Measurements from ENCODE around the gene LRRC4. TPM values are rescaled to one million over a fixed set of nuclear protein-coding genes. Genes with fewer than 3 reads are reported as not detected.

Gene LRRC4
- total RNA-seq, 1 experiment from 2014 or later, result 10.4 TPM

GRCh38 chr7:128027485-128027980 is 3.7 kb downstream of the LRRC4 start:
- Histone ChIP-seq H2BK12ac (ENCODE audit: insufficient read length, low read depth, low read length) (no peak overlapping the region), H3T11ph (ENCODE audit: low read length) (no peak overlapping the region), H3K18ac (ENCODE audit: insufficient read length, low read depth, low read length) (no peak overlapping the region), H4K5ac (ENCODE audit: insufficient read length, low read depth, low read length) (no peak overlapping the region), H2AK5ac (ENCODE audit: insufficient read length, low read length) (no peak overlapping the region), H4K8ac (replicated peaks; ENCODE audit: insufficient read length, low read depth, low read length) (no peak overlapping the region), H3K9me3 (ENCODE audit: control insufficient read depth, low read depth, low read length) (no peaks in the 10 kb centered on the region), H3K27ac (ENCODE audit: insufficient read length, low read depth, low read length) (no peak overlapping the region), H4K91ac (ENCODE audit: insufficient read length, low read depth, low read length) (no peak overlapping the region), H3K4me1 (ENCODE audit: insufficient read depth, low read length) (peaks cover 6% of the 10 kb centered on the region; the same call in 1 of the 2 replicates), H3K23ac (ENCODE audit: insufficient read length, low read depth, low read length) (no peak overlapping the region), H2BK120ac (ENCODE audit: low read depth, low read length, poor library complexity, severe bottlenecking) (no peak overlapping the region), H2BK20ac (ENCODE audit: low read depth, low read length, poor library complexity, severe bottlenecking) (no peak overlapping the region), H2BK5ac (ENCODE audit: insufficient read length, low read length) (no peak overlapping the region), H3K27me3 (ENCODE audit: insufficient read depth, low read length) (no peaks in the 10 kb centered on the region; the same call in 1 of the 2 replicates), H3K56ac (ENCODE audit: insufficient read length, low read depth, low read length) (no peak overlapping the region), H3K14ac (ENCODE audit: insufficient read depth, low read length) (no peak overlapping the region), H2AFZ (ENCODE audit: low read length) (no peak overlapping the region), H3K23me2 (ENCODE audit: insufficient read length, low read depth, low read length, poor library complexity, severe bottlenecking) (peaks cover 18% of the 10 kb centered on the region), H3K4me2 (ENCODE audit: insufficient read depth, insufficient read length, low read length) (no peak overlapping the region), H3K79me2 (ENCODE audit: insufficient read depth, low read length) (no peaks in the 10 kb centered on the region; the same call in 1 of the 2 replicates), H3K9ac (ENCODE audit: extremely low read depth, insufficient read length, low read length) (no peak overlapping the region), H3K4ac (ENCODE audit: low read depth, low read length) (no peak overlapping the region), H3K79me1 (ENCODE audit: insufficient read depth, low read depth, low read length, poor library complexity, severe bottlenecking) (no peaks in the 10 kb centered on the region), H2BK15ac (ENCODE audit: low read depth, low read length) (no peak overlapping the region), H4K20me1 (ENCODE audit: control insufficient read depth, insufficient read depth, insufficient read length) (no peaks in the 10 kb centered on the region)
- Mint-ChIP-seq H3K4me1 (peaks cover 34 to 53% of the 10 kb centered on the region in 2 experiments), H3K36me3 (ENCODE audit: insufficient read depth in 1 of 3, low read depth in 3 of 3) (peaks cover 11 to 18% (median 16%) of the 10 kb centered on the region in 3 experiments), H3K4me3 (peak overlapping the region; percentile 20 to 33), H3K9me3 (no peaks in the 10 kb centered on the region; a peak in 2 of 5 replicates), H3K27ac (peak overlapping the region in 2 of 3 experiments; percentile 3 to 44; a peak in 1 of 7 replicates), H3K27me3 (ENCODE audit: low read depth) (peaks cover 27% of the 10 kb centered on the region)
- no peak for DNase-seq
- WGBS (ENCODE audit: extremely low coverage, insufficient read length, low lambda C conversion rate), result no CpG with 5 or more reads among the region's 4 CpGs
- no peak for TF ChIP-seq CTCF (conservative IDR thresholded peaks at IDR 0.05)
